Trophoblast cell (in vitro differentiated cells and primary cell): Measurements from ENCODE around the gene TMEM50A.
A peak's percentile ranks its signal among the peaks of the same experiment; 100 is the strongest.

Source experiments
- DNase-seq, 2 donors: peaks; one replicate each; pipeline ENCODE4 v3.0.0-alpha.2; 2016
- H2AFZ ChIP-seq: 2 replicates; pipeline ENCODE4 v1.6.1; 2013; ENCODE audit warnings: low read length, moderate library complexity, mild to moderate bottlenecking; ENCODE audit not compliant: insufficient read depth, poor library complexity
- H2AK5ac ChIP-seq: 2 replicates; pipeline ENCODE4 v1.6.1; 2013; ENCODE audit warnings: mild to moderate bottlenecking, low read length
- H2BK120ac ChIP-seq: 2 replicates; pipeline ENCODE4 v1.6.1; 2013; ENCODE audit warnings: low read length, mild to moderate bottlenecking, moderate library complexity; ENCODE audit not compliant: insufficient read depth, poor library complexity
- H2BK12ac ChIP-seq: 2 replicates; pipeline ENCODE4 v1.6.1; 2013; ENCODE audit warnings: mild to moderate bottlenecking, low read length, moderate library complexity
- H2BK5ac ChIP-seq: 2 replicates; pipeline ENCODE4 v1.6.1; 2013; ENCODE audit warnings: low read length, low read depth, moderate library complexity, mild to moderate bottlenecking; ENCODE audit not compliant: poor library complexity
- H3K14ac ChIP-seq: 2 replicates; pipeline ENCODE4 v1.6.1; 2013; ENCODE audit warnings: mild to moderate bottlenecking, low read length
- H3K18ac ChIP-seq: 2 replicates; pipeline ENCODE4 v1.6.1; 2013; ENCODE audit warnings: mild to moderate bottlenecking, low read length
- H3K23ac ChIP-seq: 2 replicates; pipeline ENCODE4 v1.6.1; 2013; ENCODE audit warnings: low read length
- H3K27ac ChIP-seq: 2 replicates; pipeline ENCODE4 v1.5.1; 2013; ENCODE audit warnings: low read depth, mild to moderate bottlenecking, inconsistent platforms, low read length, moderate library complexity
- H3K27me3 ChIP-seq: 2 replicates; pipeline ENCODE4 v1.6.1; 2013; ENCODE audit warnings: inconsistent platforms, mild to moderate bottlenecking, low read length, moderate library complexity; ENCODE audit not compliant: insufficient read depth
- H3K36me3 ChIP-seq, 2 experiments: 1 replicate in 1 of 2; 2 replicates in 1 of 2; pipeline ENCODE4 v1.6.1; 2013; ENCODE audit warnings: low read length in 2 of 2, mild to moderate bottlenecking in 2 of 2, moderate library complexity in 1 of 2; ENCODE audit not compliant: insufficient read depth in 2 of 2, control insufficient read depth in 1 of 2
- H3K4ac ChIP-seq: 2 replicates; pipeline ENCODE4 v1.6.1; 2013; ENCODE audit warnings: low read depth, mild to moderate bottlenecking, low read length, moderate library complexity
- H3K4me1 ChIP-seq, 2 experiments: 1 replicate in 1 of 2; 2 replicates in 1 of 2; pipeline ENCODE4 v1.6.1; 2013; ENCODE audit warnings: low read length in 2 of 2, mild to moderate bottlenecking in 2 of 2, moderate library complexity in 1 of 2; ENCODE audit not compliant: insufficient read depth in 2 of 2, control insufficient read depth in 1 of 2
- H3K4me2 ChIP-seq: 2 replicates; pipeline ENCODE4 v1.6.1; 2013; ENCODE audit warnings: inconsistent platforms, mild to moderate bottlenecking, low read length, moderate library complexity
- H3K4me3 ChIP-seq: 2 replicates; pipeline ENCODE4 v1.5.1; 2013; ENCODE audit warnings: mild to moderate bottlenecking, low read depth, low read length, inconsistent platforms
- H3K79me1 ChIP-seq: one replicate; pipeline ENCODE4 v1.6.1; 2013; ENCODE audit warnings: low read length
- H3K79me2 ChIP-seq: 2 replicates; pipeline ENCODE4 v1.6.1; 2013; ENCODE audit warnings: low read length, mild to moderate bottlenecking; ENCODE audit not compliant: control insufficient read depth, insufficient read depth, poor library complexity
- H3K9ac ChIP-seq: 2 replicates; pipeline ENCODE4 v1.6.1; 2013; ENCODE audit warnings: mild to moderate bottlenecking, low read length
- H3K9me3 ChIP-seq: 2 replicates; pipeline ENCODE4 v1.6.1; 2013; ENCODE audit warnings: low read depth, mild to moderate bottlenecking, control low read depth, inconsistent platforms, low read length; ENCODE audit not compliant: insufficient read depth
- H4K12ac ChIP-seq: 2 replicates; pipeline ENCODE4 v1.6.1; 2013; ENCODE audit warnings: low read depth, mild to moderate bottlenecking, low read length, moderate library complexity
- H4K8ac ChIP-seq: 2 replicates; pipeline ENCODE4 v1.6.1; 2013; ENCODE audit warnings: low read depth, mild to moderate bottlenecking, low read length, moderate library complexity
- H4K91ac ChIP-seq: one replicate; pipeline ENCODE4 v1.6.1; 2013; ENCODE audit warnings: low read depth, mild to moderate bottlenecking, low read length, moderate library complexity
- WGBS: extraction: QIAGEN DNeasy Blood & Tissue Kit; methylation state at CpG from one replicate; pipeline ENCODE4 v1.1.7; 2013; ENCODE audit warnings: missing lambda C conversion rate; ENCODE audit not compliant: insufficient read length, insufficient coverage; ENCODE audit errors: extremely low coverage; 5-methylcytosine and 5-hydroxymethylcytosine counted together

The TMEM50A gene

DNA sequence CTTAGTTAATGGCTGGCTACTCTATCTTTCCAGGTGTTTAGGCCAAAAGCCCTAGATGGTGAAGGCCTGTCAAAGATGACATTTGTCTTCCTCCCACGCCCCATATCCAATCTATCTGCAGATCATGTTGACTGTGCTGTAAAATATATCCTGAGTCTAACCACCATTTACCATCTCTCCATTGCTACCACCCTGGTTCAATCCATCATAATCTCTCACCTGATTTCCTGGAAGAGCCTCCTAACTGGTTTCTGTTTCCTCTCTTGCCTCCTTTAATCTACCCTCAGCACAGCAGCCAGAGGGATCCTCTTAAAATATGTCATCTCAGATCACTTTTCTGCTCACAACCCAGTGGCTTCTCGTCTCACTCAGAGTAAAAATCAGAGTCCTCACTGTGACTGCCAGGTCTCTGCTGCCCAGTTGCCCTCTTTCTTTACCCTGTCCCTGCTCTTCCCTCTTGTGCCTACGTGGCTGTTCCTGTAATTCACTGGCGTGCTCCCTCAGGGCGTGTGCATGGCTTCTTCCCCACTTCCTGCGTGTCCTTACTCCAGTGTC lies 17.8 kb downstream of the TMEM50A start:
- no peak overlapping the region for H3K9ac ChIP-seq
- H2BK120ac ChIP-seq, result no peak overlapping the region
- peaks cover 2% of the 10 kb centered on the region for H3K9me3 ChIP-seq
- H3K79me1 ChIP-seq, result no peaks in the 10 kb centered on the region
- no peak overlapping the region for H2AK5ac ChIP-seq
- H3K14ac ChIP-seq, result no peak overlapping the region
- H2AFZ ChIP-seq, result no peak overlapping the region
- no peak overlapping the region for H4K91ac ChIP-seq
- H3K27me3 ChIP-seq, result no peaks in the 10 kb centered on the region
- H3K4me1 ChIP-seq, result no peaks in the 10 kb centered on the region
- no peak overlapping the region for H3K27ac ChIP-seq
- H2BK12ac ChIP-seq, result no peak overlapping the region
- H3K4me3 ChIP-seq, result no peak overlapping the region
- no peak overlapping the region for H4K8ac ChIP-seq
- H3K18ac ChIP-seq, result no peak overlapping the region
- H3K4me2 ChIP-seq, result no peak overlapping the region
- H3K23ac ChIP-seq, result no peak overlapping the region
- H4K12ac ChIP-seq, result no peak overlapping the region
- H3K4ac ChIP-seq, result no peak overlapping the region
- H2BK5ac ChIP-seq, result no peak overlapping the region
- no peaks in the 10 kb centered on the region for H3K79me2 ChIP-seq
- H3K36me3 ChIP-seq, result peaks cover 15 to 20% of the 10 kb centered on the region in 2 experiments
- peak; percentile 68 to 89 for DNase-seq
- no CpG with 5 or more reads among the region's 6 CpGs for WGBS

DNA sequence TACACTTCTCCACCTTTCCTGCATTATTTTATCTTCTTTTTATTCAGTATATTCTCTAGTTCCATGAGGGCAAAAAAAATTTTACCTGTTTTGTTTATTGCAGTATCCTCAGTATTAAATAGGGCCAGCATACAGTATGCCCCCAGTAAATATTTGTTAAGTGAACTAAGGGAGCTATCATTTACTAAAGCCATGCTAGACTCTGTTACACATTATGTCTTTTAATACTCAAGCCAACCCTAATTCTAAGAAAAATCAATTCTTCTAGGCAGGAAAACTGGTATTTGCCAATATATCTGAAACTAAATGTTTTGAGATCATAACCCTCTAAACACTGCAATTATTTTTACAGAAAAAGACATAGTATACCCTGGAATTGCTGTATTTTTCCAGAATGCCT lies 18.3 kb downstream of the TMEM50A start:
- Histone ChIP-seq H2BK12ac (no peak overlapping the region), H3K36me3 (peaks cover 17 to 25% of the 10 kb centered on the region in 2 experiments), H2AK5ac (no peak overlapping the region), H3K4me1 (peaks cover 0 to 2% of the 10 kb centered on the region in 2 experiments), H4K8ac (no peak overlapping the region), H3K4me2 (no peak overlapping the region), H3K18ac (no peak overlapping the region), H4K91ac (no peak overlapping the region), H3K23ac (no peak overlapping the region), H2AFZ (no peak overlapping the region), H2BK5ac (no peak overlapping the region), H3K79me2 (no peaks in the 10 kb centered on the region), H3K4me3 (no peak overlapping the region), H4K12ac (no peak overlapping the region), H3K14ac (no peak overlapping the region), H3K9me3 (peaks cover 2% of the 10 kb centered on the region), H3K9ac (no peak overlapping the region), H3K4ac (no peak overlapping the region), H2BK120ac (no peak overlapping the region), H3K27me3 (no peaks in the 10 kb centered on the region), H3K27ac (no peak overlapping the region), H3K79me1 (no peaks in the 10 kb centered on the region)
- no peak for DNase-seq

DNA sequence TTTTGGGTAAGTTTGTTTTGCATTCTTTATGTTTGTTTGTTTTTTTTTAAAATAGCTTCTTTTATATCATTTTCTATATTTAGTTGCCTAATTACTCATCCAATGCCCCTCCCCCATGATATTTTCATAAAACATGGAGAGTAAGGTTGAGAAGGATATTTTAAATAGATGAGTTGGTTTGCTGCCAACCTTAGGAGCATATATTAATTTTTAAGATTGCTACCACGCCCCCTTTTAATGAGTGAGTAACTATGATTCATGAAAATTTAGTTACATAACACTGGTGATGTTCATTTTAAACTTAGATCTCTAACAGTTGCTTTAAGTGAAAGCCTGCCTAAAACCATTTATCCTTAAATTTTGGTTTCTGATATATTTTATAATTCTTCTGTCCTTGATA lies 18.7 kb downstream of the TMEM50A start:
- Histone ChIP-seq H3K79me2 (no peaks in the 10 kb centered on the region), H3K79me1 (no peaks in the 10 kb centered on the region), H3K4me2 (no peak overlapping the region), H4K12ac (no peak overlapping the region), H4K91ac (no peak overlapping the region), H2BK120ac (no peak overlapping the region), H3K27me3 (no peaks in the 10 kb centered on the region), H3K27ac (no peak overlapping the region), H3K9ac (no peak overlapping the region), H2AFZ (no peak overlapping the region), H3K4me1 (peaks cover 0 to 2% of the 10 kb centered on the region in 2 experiments), H3K4me3 (no peak overlapping the region), H3K4ac (no peak overlapping the region), H2BK5ac (no peak overlapping the region), H3K36me3 (peaks cover 17 to 26% of the 10 kb centered on the region in 2 experiments), H4K8ac (no peak overlapping the region), H2AK5ac (no peak overlapping the region), H3K14ac (no peak overlapping the region), H3K23ac (no peak overlapping the region), H2BK12ac (no peak overlapping the region), H3K18ac (no peak overlapping the region), H3K9me3 (peaks cover 2% of the 10 kb centered on the region)
- no peak for DNase-seq
- WGBS, result no CpG with 5 or more reads among the region's 1 CpG

DNA sequence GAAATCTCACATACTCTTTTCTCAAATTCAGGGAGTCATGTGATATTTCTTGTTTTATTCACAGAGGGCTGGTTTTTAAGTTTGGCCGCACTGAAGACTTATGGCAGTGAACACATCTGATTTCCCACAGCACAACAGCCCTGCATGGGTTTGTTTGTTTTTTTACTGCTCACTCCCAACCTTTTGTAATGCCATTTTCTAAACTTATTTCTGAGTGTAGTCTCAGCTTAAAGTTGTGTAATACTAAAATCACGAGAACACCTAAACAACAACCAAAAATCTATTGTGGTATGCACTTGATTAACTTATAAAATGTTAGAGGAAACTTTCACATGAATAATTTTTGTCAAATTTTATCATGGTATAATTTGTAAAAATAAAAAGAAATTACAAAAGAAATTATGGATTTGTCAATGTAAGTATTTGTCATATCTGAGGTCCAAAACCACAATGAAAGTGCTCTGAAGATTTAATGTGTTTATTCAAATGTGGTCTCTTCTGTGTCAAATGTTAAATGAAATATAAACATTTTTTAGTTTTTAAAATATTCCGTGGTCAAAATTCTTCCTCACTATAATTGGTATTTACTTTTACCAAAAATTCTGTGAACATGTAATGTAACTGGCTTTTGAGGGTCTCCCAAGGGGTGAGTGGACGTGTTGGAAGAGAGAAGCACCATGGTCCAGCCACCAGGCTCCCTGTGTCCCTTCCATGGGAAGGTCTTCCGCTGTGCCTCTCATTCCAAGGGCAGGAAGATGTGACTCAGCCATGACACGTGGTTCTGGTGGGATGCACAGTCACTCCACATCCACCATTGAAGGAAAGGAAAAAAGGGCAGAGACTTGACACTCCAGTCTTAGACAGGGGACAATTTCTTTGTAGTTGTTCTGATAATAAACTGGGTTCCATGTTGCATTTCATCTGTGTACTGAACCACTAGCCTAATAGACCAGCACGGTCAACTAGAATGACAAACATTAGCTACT lies 22.8 kb downstream of the TMEM50A start:
- Histone ChIP-seq H3K23ac (no peak overlapping the region), H3K4me3 (no peak overlapping the region), H4K8ac (no peak overlapping the region), H3K27me3 (no peaks in the 10 kb centered on the region), H3K79me2 (no peaks in the 10 kb centered on the region), H3K9ac (no peak overlapping the region), H3K14ac (no peak overlapping the region), H4K12ac (no peak overlapping the region), H2AK5ac (no peak overlapping the region), H3K27ac (no peak overlapping the region), H3K79me1 (no peaks in the 10 kb centered on the region), H3K4me2 (no peak overlapping the region), H3K36me3 (peaks cover 8 to 19% of the 10 kb centered on the region in 2 experiments), H2AFZ (no peak overlapping the region), H2BK5ac (no peak overlapping the region), H3K4me1 (peaks cover 0 to 2% of the 10 kb centered on the region in 2 experiments), H2BK120ac (no peak overlapping the region), H3K4ac (no peak overlapping the region), H3K9me3 (peaks cover 2% of the 10 kb centered on the region), H3K18ac (no peak overlapping the region), H2BK12ac (no peak overlapping the region), H4K91ac (no peak overlapping the region)
- DNase-seq, result peak in 1 of 2 donors; percentile 12
- no CpG with 5 or more reads among the region's 7 CpGs for WGBS
